Liver (tissue), 9 donors: ENCODE measurements around the gene LRIT2. TPM values are rescaled to one million over a fixed set of nuclear protein-coding genes. Genes with fewer than 3 reads are reported as not detected.

Source experiments
- DNase-seq: peaks from one replicate; pipeline ENCODE4 v3.0.0-alpha.2; 2017; ENCODE audit warnings: low spot score
- H3K27ac ChIP-seq, 2 donors: one replicate each; pipeline ENCODE4 v1.7.0; 2013; ENCODE audit warnings: inconsistent platforms in 2 of 2, low read length in 2 of 2, control low read depth in 1 of 2, low read depth in 1 of 2, mild to moderate bottlenecking in 1 of 2
- H3K27me3 ChIP-seq, 4 donors: one replicate each; pipeline versions ENCODE4 v1.6.1 to v1.7.0; 2013; ENCODE audit warnings: low read length in 3 of 4, inconsistent platforms in 1 of 4, mild to moderate bottlenecking in 1 of 4, moderate library complexity in 1 of 4; ENCODE audit not compliant: control insufficient read depth in 4 of 4, insufficient read depth in 4 of 4
- H3K36me3 ChIP-seq, 4 donors: one replicate each; pipeline versions ENCODE4 v1.6.1 to v1.7.0; 2013; ENCODE audit warnings: low read length in 3 of 4, mild to moderate bottlenecking in 3 of 4, low read depth in 1 of 4, moderate library complexity in 1 of 4; ENCODE audit not compliant: control insufficient read depth in 4 of 4, insufficient read depth in 3 of 4
- H3K4me1 ChIP-seq, 4 donors: one replicate each; pipeline versions ENCODE4 v1.6.1 to v1.7.0; 2013; ENCODE audit warnings: low read length in 3 of 4, mild to moderate bottlenecking in 3 of 4, moderate library complexity in 1 of 4; ENCODE audit not compliant: control insufficient read depth in 4 of 4, insufficient read depth in 4 of 4
- H3K4me3 ChIP-seq, 3 donors: one replicate each; pipeline versions ENCODE4 v1.6.1 to v1.7.0; 2013; ENCODE audit warnings: low read length in 3 of 3, control low read depth in 1 of 3, low read depth in 1 of 3, mild to moderate bottlenecking in 1 of 3
- H3K9ac ChIP-seq, 2 donors: one replicate each; pipeline ENCODE4 v1.7.0; 2013; ENCODE audit warnings: low read length in 2 of 2, mild to moderate bottlenecking in 2 of 2, moderate library complexity in 2 of 2, control low read depth in 1 of 2, low read depth in 1 of 2
- H3K9me3 ChIP-seq, 4 donors: one replicate each; pipeline versions ENCODE4 v1.6.1 to v1.7.0; 2013; ENCODE audit warnings: low read length in 3 of 4; ENCODE audit not compliant: control insufficient read depth in 4 of 4
- EGR1 ChIP-seq, 2 donors: IDR thresholded peaks; 2 replicates each; pipeline ENCODE4 v1.6.1; 2016 to 2018; ENCODE audit warnings: antibody characterized with exemption in 2 of 2, low read depth in 2 of 2
- FOXA1 ChIP-seq: IDR thresholded peaks from 2 replicates; pipeline ENCODE4 v1.6.1; 2016; ENCODE audit warnings: antibody characterized with exemption
- FOXA2 ChIP-seq: IDR thresholded peaks from 2 replicates; pipeline ENCODE4 v1.6.1; 2016; ENCODE audit warnings: antibody characterized with exemption
- GABPA ChIP-seq, 2 donors: IDR thresholded peaks in 1 of 2; conservative IDR thresholded peaks in 1 of 2; 2 replicates each; pipeline ENCODE4 v1.6.1; 2016; ENCODE audit warnings: antibody characterized with exemption in 2 of 2, mild to moderate bottlenecking in 1 of 2, moderate library complexity in 1 of 2
- HNF4A ChIP-seq, 2 donors: conservative IDR thresholded peaks; 2 replicates each; pipeline ENCODE4 v1.6.1; 2016; ENCODE audit warnings: antibody characterized with exemption in 2 of 2, mild to moderate bottlenecking in 2 of 2
- HNF4G ChIP-seq: IDR thresholded peaks from 2 replicates; pipeline ENCODE4 v1.6.1; 2016; ENCODE audit warnings: antibody characterized with exemption
- JUND ChIP-seq, 2 donors: IDR thresholded peaks; 2 replicates each; pipeline ENCODE4 v1.6.1; 2016; ENCODE audit warnings: antibody characterized with exemption in 2 of 2
- NR2F2 ChIP-seq: IDR thresholded peaks from 2 replicates; pipeline ENCODE4 v1.6.1; 2016; ENCODE audit warnings: antibody characterized with exemption
- RAD21 ChIP-seq, 2 donors: IDR thresholded peaks; 2 replicates each; pipeline ENCODE4 v1.6.1; 2016; ENCODE audit warnings: antibody characterized with exemption in 2 of 2, mild to moderate bottlenecking in 2 of 2
- RXRA ChIP-seq, 2 donors: IDR thresholded peaks; 2 replicates each; pipeline ENCODE4 v1.6.1; 2017 to 2018; ENCODE audit warnings: antibody characterized with exemption in 2 of 2, mild to moderate bottlenecking in 1 of 2
- SP1 ChIP-seq: IDR thresholded peaks from 2 replicates; pipeline ENCODE4 v1.6.1; 2018; ENCODE audit warnings: antibody characterized with exemption, mild to moderate bottlenecking
- TAF1 ChIP-seq: conservative IDR thresholded peaks from 2 replicates; pipeline ENCODE4 v1.6.1; 2016; ENCODE audit warnings: antibody characterized with exemption, mild to moderate bottlenecking
- YY1 ChIP-seq: IDR thresholded peaks from 2 replicates; pipeline ENCODE4 v1.6.1; 2016; ENCODE audit warnings: antibody characterized with exemption, mild to moderate bottlenecking
- WGBS: extraction: QIAGEN DNeasy Blood & Tissue Kit; methylation state at CpG from one replicate; pipeline ENCODE4 v1.1.7; 2013; 5-methylcytosine and 5-hydroxymethylcytosine counted together
- polyA plus RNA-seq, 2 donors: library from polyadenylated mRNA; stranded (reverse) in 1 of 2; unstranded in 1 of 2; fragments of 200-250 nt in 1 of 2; fragments of >200 nt in 1 of 2; fragmentation: Nextera tagmentation in 1 of 2; extraction: Ambion mirVana in 1 of 2; gene quantifications; one replicate each; pipeline versions ENCODE4 v1.2.1 to v1.2.3, GENCODE V29; 2013 to 2015
- total RNA-seq, 2 donors: library from RNA; depleted of rRNA; stranded (reverse); fragments of >200 nt; gene quantifications; one replicate each; pipeline ENCODE4 v1.2.3, GENCODE V29; 2014
- TF ChIP-seq, protein P1 (sequence below): fragments of 150-350 bp; IDR thresholded peaks from 2 replicates; pipeline ENCODE4 v1.5.1; 2017; ENCODE audit warnings: improper control_type of control experiment, low read depth, low read length; ENCODE audit not compliant: missing input control
- TF ChIP-seq, protein P2 (sequence below): IDR thresholded peaks from 2 replicates; pipeline ENCODE4 v1.6.1; 2016; ENCODE audit warnings: antibody characterized with exemption
- TF ChIP-seq, protein P3 (sequence below): IDR thresholded peaks from 2 replicates; pipeline ENCODE4 v1.6.1; 2016; ENCODE audit warnings: antibody characterized with exemption
- TF ChIP-seq, protein P4 (sequence below): IDR thresholded peaks from 2 replicates; pipeline ENCODE4 v1.6.1; 2016; ENCODE audit warnings: antibody characterized with exemption, mild to moderate bottlenecking
- TF ChIP-seq, protein P5 (sequence below): IDR thresholded peaks from 2 replicates; pipeline ENCODE4 v1.6.1; 2016; ENCODE audit warnings: antibody characterized with exemption
- donor health status: healthy.
- donor health status: healthy.
- donor health status: healthy.
- donor health status: healthy.
- donor health status: healthy.

The LRIT2 gene
- total and polyA plus RNA-seq, 4 donors = not detected

DNA sequence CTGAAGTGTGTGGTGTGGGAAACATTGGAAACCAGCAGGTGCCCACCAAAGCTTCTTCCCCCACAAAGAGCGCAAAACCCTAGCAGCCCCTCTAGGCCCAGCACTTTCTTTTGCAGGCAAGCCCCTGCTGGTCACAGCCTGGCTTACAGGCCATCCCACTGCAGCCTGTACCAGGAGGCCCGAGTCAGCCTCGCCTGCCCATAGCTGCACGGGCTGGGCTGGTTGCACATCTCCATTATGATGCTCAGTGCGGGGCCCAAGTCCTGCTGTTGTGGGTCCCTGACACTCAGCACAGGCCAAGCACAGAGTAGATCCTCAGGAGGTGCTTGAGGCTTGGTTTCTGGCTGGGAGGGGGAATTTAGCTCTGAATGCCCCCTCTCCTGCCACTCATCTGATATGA, 23.0 kb downstream of the LRIT2 start:
- Histone ChIP-seq H3K36me3 (no peaks in the 10 kb centered on the region), H3K27ac (no peak overlapping the region), H3K4me1 (no peaks in the 10 kb centered on the region), H3K9ac (no peak overlapping the region), H3K27me3 (peaks cover 0 to 6% (median 0%) of the 10 kb centered on the region in 4 donors), H3K4me3 (no peak overlapping the region), H3K9me3 (no peaks in the 10 kb centered on the region)
- TF ChIP-seq JUND (IDR thresholded peaks at IDR 0.05) = no peak
- TF ChIP-seq, protein P1, sequence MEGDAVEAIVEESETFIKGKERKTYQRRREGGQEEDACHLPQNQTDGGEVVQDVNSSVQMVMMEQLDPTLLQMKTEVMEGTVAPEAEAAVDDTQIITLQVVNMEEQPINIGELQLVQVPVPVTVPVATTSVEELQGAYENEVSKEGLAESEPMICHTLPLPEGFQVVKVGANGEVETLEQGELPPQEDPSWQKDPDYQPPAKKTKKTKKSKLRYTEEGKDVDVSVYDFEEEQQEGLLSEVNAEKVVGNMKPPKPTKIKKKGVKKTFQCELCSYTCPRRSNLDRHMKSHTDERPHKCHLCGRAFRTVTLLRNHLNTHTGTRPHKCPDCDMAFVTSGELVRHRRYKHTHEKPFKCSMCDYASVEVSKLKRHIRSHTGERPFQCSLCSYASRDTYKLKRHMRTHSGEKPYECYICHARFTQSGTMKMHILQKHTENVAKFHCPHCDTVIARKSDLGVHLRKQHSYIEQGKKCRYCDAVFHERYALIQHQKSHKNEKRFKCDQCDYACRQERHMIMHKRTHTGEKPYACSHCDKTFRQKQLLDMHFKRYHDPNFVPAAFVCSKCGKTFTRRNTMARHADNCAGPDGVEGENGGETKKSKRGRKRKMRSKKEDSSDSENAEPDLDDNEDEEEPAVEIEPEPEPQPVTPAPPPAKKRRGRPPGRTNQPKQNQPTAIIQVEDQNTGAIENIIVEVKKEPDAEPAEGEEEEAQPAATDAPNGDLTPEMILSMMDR = no peak
- TF ChIP-seq NR2F2 = no peak
- no peak for TF ChIP-seq RXRA (IDR thresholded peaks at IDR 0.05)
- TF ChIP-seq TAF1 = no peak
- TF ChIP-seq FOXA2 = no peak
- TF ChIP-seq, protein P2, sequence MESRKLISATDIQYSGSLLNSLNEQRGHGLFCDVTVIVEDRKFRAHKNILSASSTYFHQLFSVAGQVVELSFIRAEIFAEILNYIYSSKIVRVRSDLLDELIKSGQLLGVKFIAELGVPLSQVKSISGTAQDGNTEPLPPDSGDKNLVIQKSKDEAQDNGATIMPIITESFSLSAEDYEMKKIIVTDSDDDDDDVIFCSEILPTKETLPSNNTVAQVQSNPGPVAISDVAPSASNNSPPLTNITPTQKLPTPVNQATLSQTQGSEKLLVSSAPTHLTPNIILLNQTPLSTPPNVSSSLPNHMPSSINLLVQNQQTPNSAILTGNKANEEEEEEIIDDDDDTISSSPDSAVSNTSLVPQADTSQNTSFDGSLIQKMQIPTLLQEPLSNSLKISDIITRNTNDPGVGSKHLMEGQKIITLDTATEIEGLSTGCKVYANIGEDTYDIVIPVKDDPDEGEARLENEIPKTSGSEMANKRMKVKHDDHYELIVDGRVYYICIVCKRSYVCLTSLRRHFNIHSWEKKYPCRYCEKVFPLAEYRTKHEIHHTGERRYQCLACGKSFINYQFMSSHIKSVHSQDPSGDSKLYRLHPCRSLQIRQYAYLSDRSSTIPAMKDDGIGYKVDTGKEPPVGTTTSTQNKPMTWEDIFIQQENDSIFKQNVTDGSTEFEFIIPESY = no peak
- TF ChIP-seq HNF4A (conservative IDR thresholded peaks at IDR 0.05) = no peak
- no peak for TF ChIP-seq HNF4G
- TF ChIP-seq, protein P3, sequence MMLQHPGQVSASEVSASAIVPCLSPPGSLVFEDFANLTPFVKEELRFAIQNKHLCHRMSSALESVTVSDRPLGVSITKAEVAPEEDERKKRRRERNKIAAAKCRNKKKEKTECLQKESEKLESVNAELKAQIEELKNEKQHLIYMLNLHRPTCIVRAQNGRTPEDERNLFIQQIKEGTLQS = no peak
- no peak for TF ChIP-seq FOXA1
- TF ChIP-seq, protein P4, sequence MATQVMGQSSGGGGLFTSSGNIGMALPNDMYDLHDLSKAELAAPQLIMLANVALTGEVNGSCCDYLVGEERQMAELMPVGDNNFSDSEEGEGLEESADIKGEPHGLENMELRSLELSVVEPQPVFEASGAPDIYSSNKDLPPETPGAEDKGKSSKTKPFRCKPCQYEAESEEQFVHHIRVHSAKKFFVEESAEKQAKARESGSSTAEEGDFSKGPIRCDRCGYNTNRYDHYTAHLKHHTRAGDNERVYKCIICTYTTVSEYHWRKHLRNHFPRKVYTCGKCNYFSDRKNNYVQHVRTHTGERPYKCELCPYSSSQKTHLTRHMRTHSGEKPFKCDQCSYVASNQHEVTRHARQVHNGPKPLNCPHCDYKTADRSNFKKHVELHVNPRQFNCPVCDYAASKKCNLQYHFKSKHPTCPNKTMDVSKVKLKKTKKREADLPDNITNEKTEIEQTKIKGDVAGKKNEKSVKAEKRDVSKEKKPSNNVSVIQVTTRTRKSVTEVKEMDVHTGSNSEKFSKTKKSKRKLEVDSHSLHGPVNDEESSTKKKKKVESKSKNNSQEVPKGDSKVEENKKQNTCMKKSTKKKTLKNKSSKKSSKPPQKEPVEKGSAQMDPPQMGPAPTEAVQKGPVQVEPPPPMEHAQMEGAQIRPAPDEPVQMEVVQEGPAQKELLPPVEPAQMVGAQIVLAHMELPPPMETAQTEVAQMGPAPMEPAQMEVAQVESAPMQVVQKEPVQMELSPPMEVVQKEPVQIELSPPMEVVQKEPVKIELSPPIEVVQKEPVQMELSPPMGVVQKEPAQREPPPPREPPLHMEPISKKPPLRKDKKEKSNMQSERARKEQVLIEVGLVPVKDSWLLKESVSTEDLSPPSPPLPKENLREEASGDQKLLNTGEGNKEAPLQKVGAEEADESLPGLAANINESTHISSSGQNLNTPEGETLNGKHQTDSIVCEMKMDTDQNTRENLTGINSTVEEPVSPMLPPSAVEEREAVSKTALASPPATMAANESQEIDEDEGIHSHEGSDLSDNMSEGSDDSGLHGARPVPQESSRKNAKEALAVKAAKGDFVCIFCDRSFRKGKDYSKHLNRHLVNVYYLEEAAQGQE = no peak
- TF ChIP-seq, protein P5, sequence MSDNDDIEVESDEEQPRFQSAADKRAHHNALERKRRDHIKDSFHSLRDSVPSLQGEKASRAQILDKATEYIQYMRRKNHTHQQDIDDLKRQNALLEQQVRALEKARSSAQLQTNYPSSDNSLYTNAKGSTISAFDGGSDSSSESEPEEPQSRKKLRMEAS = no peak
- TF ChIP-seq SP1 = no peak
- TF ChIP-seq EGR1 (IDR thresholded peaks at IDR 0.05; ENCODE audit: low read depth in 2 of 2) = no peak
- TF ChIP-seq GABPA (IDR thresholded peaks at IDR 0.05 in 1 of 2, conservative IDR thresholded peaks at IDR 0.05 in 1 of 2) = no peak
- TF ChIP-seq RAD21 (IDR thresholded peaks at IDR 0.05) = no peak
- no peak for DNase-seq
- WGBS = 87% methylated on average over 5 of the region's 5 CpGs

DNA sequence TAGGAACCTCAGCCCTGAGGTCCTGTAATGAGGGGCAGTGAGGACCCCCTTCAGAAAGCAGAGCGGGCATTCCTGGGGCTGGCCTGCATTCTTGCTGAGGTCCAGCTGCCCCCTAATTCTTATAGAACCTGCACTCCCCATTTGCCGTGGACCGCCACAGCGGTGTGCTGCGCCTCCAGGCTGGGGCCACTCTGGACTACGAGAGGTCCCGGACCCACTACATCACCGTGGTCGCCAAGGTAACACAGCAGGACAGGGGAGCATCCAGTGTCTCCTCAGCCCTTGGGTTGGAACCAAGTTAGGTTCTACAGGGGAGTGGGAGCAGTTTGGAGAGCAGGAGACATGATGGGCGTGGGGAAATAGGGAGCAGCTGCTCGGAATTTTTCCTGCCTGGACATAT, 23.7 kb downstream of the LRIT2 start:
- H3K27ac ChIP-seq = no peak overlapping the region
- no peak overlapping the region for H3K9ac ChIP-seq

More for the DNA sequence above, 23.7 kb downstream of the LRIT2 start:
- TF ChIP-seq GABPA (IDR thresholded peaks at IDR 0.05 in 1 of 2, conservative IDR thresholded peaks at IDR 0.05 in 1 of 2) = no peak
- TF ChIP-seq, protein P2 = no peak
- TF ChIP-seq FOXA1 = no peak
- TF ChIP-seq FOXA2 = no peak
- TF ChIP-seq EGR1 (IDR thresholded peaks at IDR 0.05; ENCODE audit: low read depth in 2 of 2) = no peak
- no peak for TF ChIP-seq RAD21 (IDR thresholded peaks at IDR 0.05)
- TF ChIP-seq, protein P3 = no peak
- TF ChIP-seq SP1 = no peak
- TF ChIP-seq RXRA (IDR thresholded peaks at IDR 0.05) = no peak
- no peak for TF ChIP-seq YY1
- TF ChIP-seq, protein P1 = no peak
- no peaks in the 10 kb centered on the region for H3K36me3 ChIP-seq
- peaks cover 0 to 3% (median 0%) of the 10 kb centered on the region in 4 donors for H3K27me3 ChIP-seq
- no peaks in the 10 kb centered on the region for H3K4me1 ChIP-seq
- 91% methylated on average over 11 of the region's 11 CpGs for WGBS
- no peak for DNase-seq
- H3K4me3 ChIP-seq = no peak overlapping the region
- H3K9me3 ChIP-seq = no peaks in the 10 kb centered on the region
